ENCODE data around the gene DOCK2.

Gene DOCK2

DNA sequence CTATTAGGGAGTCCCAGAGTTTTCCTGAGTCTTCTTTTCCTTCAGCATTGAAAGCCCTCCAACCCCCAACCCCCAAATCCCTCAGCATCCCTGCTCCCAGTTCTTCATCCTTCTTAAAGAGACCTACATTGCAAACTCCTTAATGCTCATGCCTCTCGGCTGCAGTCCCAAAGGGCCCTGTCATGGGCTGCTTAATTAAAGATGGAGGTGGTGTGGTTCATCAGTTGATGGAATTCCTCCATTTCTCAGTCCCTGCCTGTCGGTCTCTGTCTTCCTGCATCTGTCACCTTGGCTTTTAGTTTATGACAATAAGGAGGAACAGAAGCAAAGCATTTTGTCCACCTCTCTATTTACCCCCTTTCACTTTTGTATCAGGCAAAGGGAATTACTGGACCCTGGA, 470.6 kb downstream of the DOCK2 start:
- TF ChIP-seq, protein P1, sequence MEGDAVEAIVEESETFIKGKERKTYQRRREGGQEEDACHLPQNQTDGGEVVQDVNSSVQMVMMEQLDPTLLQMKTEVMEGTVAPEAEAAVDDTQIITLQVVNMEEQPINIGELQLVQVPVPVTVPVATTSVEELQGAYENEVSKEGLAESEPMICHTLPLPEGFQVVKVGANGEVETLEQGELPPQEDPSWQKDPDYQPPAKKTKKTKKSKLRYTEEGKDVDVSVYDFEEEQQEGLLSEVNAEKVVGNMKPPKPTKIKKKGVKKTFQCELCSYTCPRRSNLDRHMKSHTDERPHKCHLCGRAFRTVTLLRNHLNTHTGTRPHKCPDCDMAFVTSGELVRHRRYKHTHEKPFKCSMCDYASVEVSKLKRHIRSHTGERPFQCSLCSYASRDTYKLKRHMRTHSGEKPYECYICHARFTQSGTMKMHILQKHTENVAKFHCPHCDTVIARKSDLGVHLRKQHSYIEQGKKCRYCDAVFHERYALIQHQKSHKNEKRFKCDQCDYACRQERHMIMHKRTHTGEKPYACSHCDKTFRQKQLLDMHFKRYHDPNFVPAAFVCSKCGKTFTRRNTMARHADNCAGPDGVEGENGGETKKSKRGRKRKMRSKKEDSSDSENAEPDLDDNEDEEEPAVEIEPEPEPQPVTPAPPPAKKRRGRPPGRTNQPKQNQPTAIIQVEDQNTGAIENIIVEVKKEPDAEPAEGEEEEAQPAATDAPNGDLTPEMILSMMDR (IDR thresholded peaks at IDR 0.05; ENCODE audit: low read depth, low read length), result no peak

DNA sequence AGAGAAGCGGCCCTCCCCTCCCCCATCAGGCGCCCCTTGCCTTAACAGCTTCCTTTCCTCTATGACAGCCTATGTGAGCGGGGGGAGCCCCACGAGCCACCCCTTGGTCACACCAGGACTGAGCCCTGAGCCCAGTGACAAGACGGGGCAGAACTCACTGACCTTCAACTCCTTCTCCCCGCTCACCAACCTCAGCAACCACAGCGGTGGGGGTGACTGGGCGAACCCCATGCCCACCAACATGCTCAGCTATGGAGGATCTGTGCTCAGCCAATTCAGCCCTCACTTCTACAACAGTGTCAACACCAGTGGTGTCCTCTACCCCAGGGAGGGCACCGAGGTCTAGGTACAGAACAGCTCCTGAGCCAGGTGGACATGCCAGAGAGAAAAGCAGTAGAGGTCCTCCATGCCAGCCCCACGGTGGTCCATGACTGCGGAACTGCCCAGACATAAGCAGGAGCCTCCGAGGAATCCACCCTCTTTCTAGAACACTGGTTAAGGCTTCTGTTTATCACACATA, 471.3 kb downstream of the DOCK2 start:
- TF ChIP-seq, protein P1 (IDR thresholded peaks at IDR 0.05; ENCODE audit: low read depth, low read length), result no peak
- no peak for DNase-seq (ENCODE audit: extremely low read depth, low read depth)

More for the DNA sequence above, 470.6 kb downstream of the DOCK2 start:
- DNase-seq (ENCODE audit: extremely low read depth, low read depth), result no peak

DNA sequence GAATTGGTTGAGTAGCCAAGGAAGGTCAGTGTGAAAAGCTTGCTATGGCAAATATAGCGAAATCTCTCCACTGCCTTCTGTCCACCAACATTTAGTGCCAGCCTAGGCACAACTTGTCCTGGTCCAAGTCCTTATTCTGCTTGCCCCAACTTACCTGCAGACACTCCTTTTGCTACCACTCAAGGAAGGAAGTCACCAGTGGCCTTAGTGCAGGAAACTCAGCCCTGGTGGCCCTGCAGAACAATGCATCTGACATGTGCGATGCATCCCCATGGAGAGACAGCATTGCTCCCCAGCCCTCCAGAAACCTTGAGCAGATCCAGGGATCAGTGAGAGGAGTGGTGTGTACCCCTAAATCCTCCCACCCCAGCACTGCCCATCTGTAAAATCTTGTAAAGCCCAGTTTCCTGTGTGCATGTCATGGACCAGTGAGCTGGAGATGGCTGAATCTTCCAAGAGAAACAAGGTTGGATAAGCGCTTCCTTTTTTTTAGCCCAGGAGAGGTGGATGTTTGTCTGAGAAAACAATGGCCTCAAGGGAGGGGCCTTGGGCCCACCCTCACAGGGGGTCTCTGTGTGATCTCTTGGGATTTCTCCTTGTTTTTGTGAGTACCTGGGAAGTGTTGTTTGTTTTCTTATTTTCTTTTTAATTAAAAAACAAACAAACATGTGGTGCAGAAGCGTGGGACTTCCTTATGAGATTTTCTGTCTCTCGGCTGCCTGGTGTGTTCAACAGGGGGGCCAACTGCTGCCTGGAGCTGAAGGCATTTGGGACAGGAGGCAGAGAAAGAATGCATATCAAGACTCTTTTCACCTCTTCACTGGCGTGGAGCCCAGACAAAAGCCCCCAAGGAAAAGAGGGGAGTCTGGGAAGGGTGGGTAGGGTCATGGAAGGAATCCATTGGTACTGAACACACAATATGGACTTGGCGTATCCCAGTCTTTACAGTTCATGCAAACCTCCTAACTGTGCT, 472.3 kb downstream of the DOCK2 start:
- TF ChIP-seq, protein P1 (IDR thresholded peaks at IDR 0.05; ENCODE audit: low read depth, low read length), result no peak
- DNase-seq (ENCODE audit: extremely low read depth, low read depth), result no peak

DNA sequence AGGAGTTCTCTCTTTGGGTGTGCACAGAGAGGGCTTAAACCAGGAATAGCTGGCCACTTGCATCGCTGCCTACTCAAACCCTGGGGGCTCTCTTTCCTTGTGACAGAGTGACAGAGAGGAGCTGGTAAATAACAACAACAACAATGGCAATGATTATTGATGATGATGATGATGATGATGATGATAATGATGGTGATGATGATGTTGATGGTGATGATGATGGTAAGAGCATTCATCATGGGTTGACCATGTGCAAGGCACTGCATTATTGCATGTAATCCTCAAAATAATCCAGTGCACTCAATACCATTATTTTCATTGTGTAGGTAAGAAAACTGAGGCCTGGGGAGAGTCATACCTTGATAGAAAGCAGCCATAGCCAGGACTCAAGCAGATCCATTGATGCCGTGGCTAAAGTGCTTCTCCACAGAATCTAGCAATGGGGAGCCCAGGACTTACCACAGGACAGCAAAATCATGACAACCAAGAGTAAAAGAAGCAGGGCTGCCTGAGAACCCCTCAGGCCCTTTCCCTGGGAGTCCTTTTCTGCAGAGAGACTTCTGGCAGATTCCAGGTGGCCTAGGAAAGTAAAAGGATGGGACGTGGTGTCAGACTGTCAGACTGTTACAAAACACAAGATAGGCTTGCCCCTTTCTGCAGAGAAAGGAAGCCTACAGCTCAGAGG, 473.5 kb downstream of the DOCK2 start:
- DNase-seq (ENCODE audit: extremely low read depth, low read depth), result no peak
- TF ChIP-seq, protein P1 (IDR thresholded peaks at IDR 0.05; ENCODE audit: low read depth, low read length), result no peak

DNA sequence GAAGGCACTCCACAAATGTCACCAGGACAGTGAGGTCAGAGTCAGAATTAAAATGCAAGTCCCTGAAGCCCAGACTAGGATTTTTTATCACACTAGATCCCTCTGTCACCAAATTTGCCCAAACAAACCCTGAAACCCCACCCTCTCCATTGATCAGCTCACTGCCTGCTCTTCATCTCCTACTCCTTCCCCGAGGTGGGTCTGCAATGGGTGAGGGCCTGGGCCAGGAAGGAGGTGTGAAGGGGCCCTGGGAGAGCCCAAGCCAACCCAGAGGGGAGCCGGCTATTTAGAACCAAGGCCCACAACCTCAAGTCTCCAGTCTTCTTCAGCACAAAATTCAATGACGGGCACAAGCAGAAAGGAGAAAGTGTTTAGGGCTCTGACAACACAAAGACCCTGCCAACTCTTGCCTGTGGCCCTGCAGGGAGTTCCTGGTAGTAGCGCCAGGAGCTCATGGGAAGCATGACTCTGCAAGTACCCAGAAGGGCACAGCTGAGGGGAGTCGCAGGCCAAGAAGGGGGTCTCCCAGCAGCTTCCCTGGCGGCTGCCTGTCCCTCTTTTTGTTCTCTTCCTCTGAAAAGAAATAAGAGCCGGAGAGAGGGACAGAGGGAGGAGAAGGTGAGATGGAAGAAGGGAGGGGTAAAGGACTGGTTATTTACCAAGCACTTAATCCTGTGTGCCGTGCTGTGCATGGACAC, 474.2 kb downstream of the DOCK2 start:
- DNase-seq (ENCODE audit: extremely low read depth, low read depth), result no peak
- TF ChIP-seq, protein P1 (IDR thresholded peaks at IDR 0.05; ENCODE audit: low read depth, low read length), result no peak

DNA sequence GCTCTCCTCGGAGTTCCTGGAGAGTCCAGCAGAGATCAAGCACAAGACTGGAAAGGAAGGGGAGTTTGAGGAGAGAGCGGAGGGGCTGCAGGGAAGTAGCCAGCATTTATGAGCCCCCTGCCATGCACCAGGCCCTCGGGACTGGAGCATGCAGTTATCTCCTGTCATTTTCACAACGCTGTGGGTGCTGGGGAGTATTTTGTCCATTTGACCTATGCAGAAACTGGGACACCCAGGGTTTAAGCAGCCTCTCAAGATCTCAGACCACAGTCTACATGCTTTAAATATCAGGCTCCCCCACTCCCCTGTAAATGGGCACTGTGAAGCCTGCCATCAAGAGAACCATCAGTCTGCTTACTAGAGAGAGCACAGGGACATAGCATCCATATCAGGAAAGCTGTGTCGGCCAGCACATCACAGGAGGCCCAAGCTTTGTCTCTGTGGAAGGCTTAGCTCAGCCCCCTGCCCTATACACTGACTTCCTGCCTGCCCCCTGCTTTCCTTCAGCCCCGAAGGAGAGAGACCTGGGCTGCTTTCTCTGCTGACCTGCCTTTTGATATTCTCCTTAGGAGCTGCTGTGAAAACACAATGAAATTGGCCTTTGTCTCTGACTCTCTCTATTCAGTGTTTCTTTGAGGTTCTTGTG, 475.9 kb downstream of the DOCK2 start:
- no peak for DNase-seq (ENCODE audit: extremely low read depth, low read depth)
- TF ChIP-seq, protein P1 (IDR thresholded peaks at IDR 0.05; ENCODE audit: low read depth, low read length), result no peak
